GM19328 (cell line): ENCODE results near the gene COMMD3.

Source experiments
- ATAC-seq: cut with Tn5 transposase; IDR thresholded peaks from one replicate; pipeline ENCODE4 v1.9.1; 2021; ENCODE audit warnings: mild to moderate bottlenecking, moderate library complexity; ENCODE audit not compliant: unreplicated experiment

Gene COMMD3

DNA sequence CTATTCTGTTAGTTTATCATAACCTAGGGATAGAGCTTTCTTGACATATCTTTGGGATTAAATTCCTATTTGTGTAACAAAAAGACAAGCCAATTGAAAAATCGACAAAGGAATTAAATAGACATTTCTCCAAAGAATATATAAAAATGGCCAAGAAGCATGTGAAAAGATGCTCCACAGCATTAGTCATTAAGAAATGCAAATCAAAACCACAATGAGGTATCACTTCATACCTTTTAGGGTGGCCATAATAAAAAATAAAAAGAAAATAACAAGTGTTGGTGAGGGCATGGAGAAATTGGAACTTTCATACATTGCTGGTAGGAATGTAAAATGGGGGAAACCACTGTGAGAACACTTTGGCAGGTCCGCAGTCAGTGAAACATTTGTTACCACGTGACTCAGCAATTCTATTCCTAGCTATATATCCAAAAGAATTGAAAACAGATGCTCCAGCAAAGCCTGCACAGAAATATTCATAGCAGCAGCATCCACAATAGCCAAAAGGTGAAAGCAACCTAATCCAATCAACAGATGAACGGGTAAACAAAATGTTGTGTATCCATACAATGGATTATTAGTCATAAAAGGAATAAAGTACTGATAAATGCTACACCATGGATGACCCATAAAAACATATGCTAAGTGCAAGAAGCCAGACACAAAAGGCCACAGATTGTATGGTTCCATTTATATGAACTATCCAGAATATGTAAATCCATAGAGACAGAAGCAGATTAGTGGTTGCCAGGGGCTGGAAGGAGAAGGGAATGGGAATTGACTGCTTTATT is 49.7 kb downstream of the COMMD3 start:
- ATAC-seq = no peak

DNA sequence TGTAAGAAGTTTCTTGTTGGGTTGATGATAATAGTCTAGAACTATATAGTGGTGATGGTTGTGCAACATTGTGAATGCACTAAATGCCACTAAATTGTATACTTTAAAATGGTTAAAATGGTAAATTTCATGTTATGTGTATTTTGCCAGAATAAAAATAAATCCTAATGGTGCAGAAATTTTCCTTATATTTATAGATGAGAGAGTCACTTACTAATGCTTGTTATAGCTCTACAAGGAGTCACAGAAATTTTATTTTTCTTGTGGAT is 50.2 kb downstream of the COMMD3 start:
- no peak for ATAC-seq

DNA sequence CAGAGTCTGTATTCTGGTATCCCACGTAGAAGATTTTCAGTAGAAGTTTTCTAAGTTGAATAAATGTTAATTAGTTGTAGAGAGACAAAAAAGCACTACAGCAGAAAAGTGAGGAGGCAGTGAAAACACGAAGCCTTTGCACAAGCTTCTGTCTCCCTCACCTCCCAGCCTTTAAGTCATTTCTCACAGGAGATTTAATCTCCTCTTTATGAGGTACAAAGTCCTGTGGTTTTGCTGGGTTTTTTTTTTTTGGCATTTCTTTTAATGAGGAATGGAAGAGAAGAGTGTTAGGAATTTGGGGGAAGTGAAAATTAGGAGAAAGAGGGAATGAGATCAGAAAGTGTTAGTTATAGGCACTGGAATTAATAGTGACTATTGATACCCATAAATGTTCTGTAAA is 50.6 kb downstream of the COMMD3 start:
- ATAC-seq = no peak

DNA sequence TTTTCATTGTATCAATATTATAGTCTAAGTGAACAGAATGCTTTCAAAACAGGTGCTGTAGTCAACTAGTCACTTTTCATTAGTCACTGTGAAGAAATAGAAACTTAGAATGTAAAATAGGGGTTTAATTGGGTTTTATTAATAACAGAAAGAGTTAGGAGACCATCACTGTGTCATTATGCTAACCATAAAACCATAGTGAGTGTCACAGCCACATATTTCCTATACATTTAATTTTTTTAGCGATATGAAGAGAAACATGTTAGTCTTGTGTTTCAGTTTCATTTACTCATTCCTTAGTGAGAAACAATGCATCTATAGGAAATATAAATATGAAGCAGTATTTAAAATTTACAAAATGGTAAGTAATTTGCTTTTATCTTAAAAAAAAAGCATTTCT is 51.3 kb downstream of the COMMD3 start:
- ATAC-seq = no peak

DNA sequence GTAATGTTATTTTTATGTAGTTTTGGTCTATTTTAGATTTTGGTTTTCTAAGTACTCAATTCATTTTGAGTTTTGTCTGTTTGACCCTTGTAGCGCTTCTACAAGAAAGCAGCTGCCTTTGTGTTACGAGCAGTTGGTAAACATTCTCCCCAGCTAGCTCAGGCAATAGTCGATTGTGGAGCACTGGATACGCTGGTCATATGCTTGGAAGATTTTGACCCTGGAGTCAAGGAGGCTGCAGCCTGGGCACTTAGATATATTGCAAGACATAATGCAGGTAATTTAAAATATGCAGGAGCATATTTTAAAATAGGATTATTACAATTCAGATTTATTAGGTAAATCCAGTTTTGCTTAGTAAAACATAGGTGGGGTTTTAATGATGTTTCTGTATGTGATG is 52.2 kb downstream of the COMMD3 start:
- no peak for ATAC-seq

DNA sequence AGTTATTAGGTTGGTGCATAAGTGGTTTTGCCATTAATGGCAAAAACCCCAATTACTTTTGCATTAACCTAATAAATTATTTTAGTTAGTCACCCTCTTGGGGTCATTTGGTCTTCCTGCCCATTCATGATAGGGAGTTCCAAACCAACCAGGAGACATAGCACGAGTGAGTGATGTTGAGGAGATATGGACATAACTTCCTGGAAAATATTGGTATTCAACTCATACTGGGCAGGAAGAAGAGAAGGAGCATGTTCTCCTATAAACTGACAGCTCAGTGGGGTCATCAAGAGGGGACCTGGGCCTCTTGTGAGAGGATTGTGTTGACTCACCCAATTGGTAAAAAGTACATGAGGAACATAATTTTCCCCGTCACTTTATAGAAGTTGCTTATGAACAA is 52.8 kb downstream of the COMMD3 start:
- ATAC-seq = no peak

DNA sequence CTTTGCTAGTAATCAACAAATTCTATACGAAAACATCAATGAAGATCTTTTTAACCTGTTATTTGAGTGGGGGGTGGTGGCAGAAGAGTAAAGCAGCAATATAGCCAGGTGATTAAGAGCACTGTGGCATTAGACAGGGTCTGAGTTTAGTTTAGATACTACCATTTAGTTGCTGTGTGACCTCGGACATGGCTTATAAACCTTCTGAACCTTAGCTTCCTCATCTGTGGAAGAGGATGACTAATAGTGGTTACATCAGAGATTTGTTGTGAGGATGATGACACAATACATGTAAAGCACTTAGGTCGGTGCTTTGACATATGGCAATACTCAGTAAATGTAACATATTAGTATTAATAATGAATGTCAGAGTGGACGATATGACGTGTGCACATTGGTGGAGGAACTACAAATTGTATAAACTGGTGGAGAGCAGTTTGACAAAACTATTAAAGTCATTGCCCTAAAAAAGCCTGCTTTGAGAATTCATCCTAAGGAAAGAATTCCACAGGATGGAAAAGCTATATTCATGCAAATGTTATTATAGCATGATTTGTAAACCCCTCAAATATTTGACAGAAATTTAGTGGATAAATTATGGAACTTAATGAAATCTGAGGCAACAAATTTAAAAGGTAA is 53.4 kb downstream of the COMMD3 start:
- no peak for ATAC-seq
